SK-N-SH treated with all-trans-retinoic acid at 6 μM for 48 hours (cell line): Measurements from ENCODE around the gene SCD5.

Source experiments
- ATAC-seq: fragments of 200-7000 bp; cut with Tn5 transposase; 3 replicates; pipeline ENCODE4 v1.9.1; 2020; ENCODE audit warnings: mild to moderate bottlenecking, moderate library complexity
- ARNTL ChIP-seq: fragments of 450-650 bp; formaldehyde crosslinking; IDR thresholded peaks from 2 replicates; pipeline ENCODE4 v1.5.0; 2020; ENCODE audit warnings: low read depth, mild to moderate bottlenecking, moderate library complexity, borderline replicate concordance
- BACH2 ChIP-seq: fragments of 250-450 bp; sonication (Bioruptor Pico); IDR thresholded peaks from 2 replicates; pipeline ENCODE4 v1.9.0; 2021; ENCODE audit warnings: mild to moderate bottlenecking, borderline replicate concordance
- CREB5 ChIP-seq: fragments of 250-450 bp; sonication (Bioruptor Pico); IDR thresholded peaks from 2 replicates; pipeline ENCODE4 v1.5.1; 2020; ENCODE audit warnings: low read depth, mild to moderate bottlenecking, moderate library complexity
- CSDC2 ChIP-seq: fragments of 250-450 bp; sonication (Bioruptor Pico); IDR thresholded peaks from 2 replicates; pipeline ENCODE4 v1.5.0; 2020; ENCODE audit warnings: mild to moderate bottlenecking, moderate library complexity
- CSRNP3 ChIP-seq: fragments of 250-450 bp; sonication (Bioruptor Pico); IDR thresholded peaks from 2 replicates; pipeline ENCODE4 v1.5.1; 2021; ENCODE audit warnings: mild to moderate bottlenecking, moderate library complexity
- ESRRG ChIP-seq: fragments of 250-450 bp; sonication (Bioruptor Pico); IDR thresholded peaks from 2 replicates; pipeline ENCODE4 v1.6.1; 2021; ENCODE audit warnings: mild to moderate bottlenecking
- GLIS3 ChIP-seq: fragments of 250-450 bp; sonication (Bioruptor Pico); IDR thresholded peaks from 2 replicates; pipeline ENCODE4 v1.5.0; 2020; ENCODE audit warnings: mild to moderate bottlenecking, moderate library complexity
- ISL1 ChIP-seq: fragments of 250-450 bp; sonication (Bioruptor Pico); IDR thresholded peaks from 2 replicates; pipeline ENCODE4 v2.1.2; 2022; ENCODE audit warnings: mild to moderate bottlenecking, moderate library complexity
- OSR1 ChIP-seq: fragments of 250-450 bp; sonication (Bioruptor Pico); IDR thresholded peaks from 2 replicates; pipeline ENCODE4 v1.8.0; 2022; ENCODE audit warnings: moderate library complexity, mild to moderate bottlenecking, inconsistent platforms
- PATZ1 ChIP-seq: fragments of 250-450 bp; sonication (Bioruptor Pico); IDR thresholded peaks from 2 replicates; pipeline ENCODE4 v1.8.0; 2020; ENCODE audit warnings: mild to moderate bottlenecking, moderate library complexity, borderline replicate concordance
- POU6F1 ChIP-seq: fragments of 250-450 bp; sonication (Bioruptor Pico); IDR thresholded peaks from 2 replicates; pipeline ENCODE4 v1.8.0; 2021; ENCODE audit warnings: low read depth, mild to moderate bottlenecking, moderate library complexity, borderline replicate concordance
- PPARA ChIP-seq: fragments of 250-450 bp; sonication (Bioruptor Pico); IDR thresholded peaks from 2 replicates; pipeline ENCODE4 v1.5.0; 2020; ENCODE audit warnings: mild to moderate bottlenecking, borderline replicate concordance
- SNAI2 ChIP-seq: fragments of 250-450 bp; sonication (Bioruptor Pico); IDR thresholded peaks from 2 replicates; pipeline ENCODE4 v1.5.0; 2020; ENCODE audit warnings: mild to moderate bottlenecking, moderate library complexity
- TOX ChIP-seq: fragments of 250-450 bp; sonication (Bioruptor Pico); IDR thresholded peaks from 2 replicates; pipeline ENCODE4 v1.8.0; 2021; ENCODE audit warnings: mild to moderate bottlenecking, moderate library complexity, borderline replicate concordance
- TSHZ2 ChIP-seq: fragments of 250-450 bp; sonication (Bioruptor Pico); IDR thresholded peaks from 2 replicates; pipeline ENCODE4 v1.5.0; 2020; ENCODE audit warnings: mild to moderate bottlenecking, moderate library complexity
- ZC3H10 ChIP-seq: fragments of 250-450 bp; sonication (Bioruptor Pico); IDR thresholded peaks from 2 replicates; pipeline ENCODE4 v1.5.1; 2021; ENCODE audit warnings: mild to moderate bottlenecking, moderate library complexity
- ZFP3 ChIP-seq: fragments of 250-450 bp; sonication (Bioruptor Pico); IDR thresholded peaks from 2 replicates; pipeline ENCODE4 v1.5.0; 2020; ENCODE audit warnings: mild to moderate bottlenecking, moderate library complexity
- ZFP30 ChIP-seq: fragments of 450-650 bp; formaldehyde crosslinking; IDR thresholded peaks from 2 replicates; pipeline ENCODE4 v1.5.0; 2022; ENCODE audit warnings: mild to moderate bottlenecking, moderate library complexity
- ZNF565 ChIP-seq: fragments of 450-650 bp; formaldehyde crosslinking; conservative IDR thresholded peaks from 2 replicates; pipeline ENCODE4 v1.5.0; 2020; ENCODE audit warnings: low read depth, mild to moderate bottlenecking, moderate library complexity
- ZNF70 ChIP-seq: fragments of 450-650 bp; formaldehyde crosslinking; IDR thresholded peaks from 2 replicates; pipeline ENCODE4 v1.5.0; 2020; ENCODE audit warnings: mild to moderate bottlenecking, moderate library complexity
- ZNF8 ChIP-seq: fragments of 450-650 bp; formaldehyde crosslinking; IDR thresholded peaks from 2 replicates; pipeline ENCODE4 v1.5.0; 2020; ENCODE audit warnings: mild to moderate bottlenecking, moderate library complexity

The SCD5 gene

GRCh38 chr4:82645936-82646565 is 152.5 kb downstream of the SCD5 start:
- TF ChIP-seq PATZ1 (CRISPR knock-in tag) (no peak), ZNF565 (CRISPR knock-in tag) (no peak), TSHZ2 (CRISPR knock-in tag) (no peak), ESRRG (CRISPR knock-in tag) (no peak), TOX (CRISPR knock-in tag) (no peak), BACH2 (CRISPR knock-in tag) (no peak), ZNF8 (CRISPR knock-in tag) (no peak), CSRNP3 (no peak), GLIS3 (CRISPR knock-in tag) (no peak), ZFP30 (CRISPR knock-in tag) (no peak), CSDC2 (CRISPR knock-in tag) (no peak), ZC3H10 (CRISPR knock-in tag) (no peak), POU6F1 (no peak), ARNTL (CRISPR knock-in tag) (no peak), ZNF70 (CRISPR knock-in tag) (no peak), PPARA (CRISPR knock-in tag) (no peak), OSR1 (CRISPR knock-in tag) (no peak), SNAI2 (no peak)
- ATAC-seq, result no peak

GRCh38 chr4:82644734-82645126 is 153.9 kb downstream of the SCD5 start:
- ATAC-seq, result peak; percentile 30; the same call in 2 of the 3 replicates
- no peak for TF ChIP-seq ZNF70 (CRISPR knock-in tag)
- no peak for TF ChIP-seq SNAI2
- no peak for TF ChIP-seq PPARA (CRISPR knock-in tag)

GRCh38 chr4:82643994-82644733 is 154.4 kb downstream of the SCD5 start:
- TF ChIP-seq ESRRG (CRISPR knock-in tag) (no peak), ISL1 (no peak), ARNTL (CRISPR knock-in tag) (no peak), ZFP3 (no peak), BACH2 (CRISPR knock-in tag) (no peak), PPARA (CRISPR knock-in tag) (no peak)
- TF ChIP-seq, all 23 proteins: peak for 0
- peak; percentile 81 for ATAC-seq

- no peak for ATAC-seq
- TF ChIP-seq ARNTL (CRISPR knock-in tag) (no peak), ZNF70 (CRISPR knock-in tag) (no peak), ZFP3 (no peak), CREB5 (CRISPR knock-in tag) (no peak), PPARA (CRISPR knock-in tag) (no peak), ZC3H10 (CRISPR knock-in tag) (no peak), POU6F1 (no peak), PATZ1 (CRISPR knock-in tag) (no peak), ISL1 (no peak), TOX (CRISPR knock-in tag) (no peak), OSR1 (CRISPR knock-in tag) (no peak)
Measured at GRCh38 chr4:82642331-82642730, 156.3 kb downstream of the SCD5 start.
